Loucy (cell line): Measurements from ENCODE around the gene C1orf232.

ENCODE experiments used
- H2AFZ ChIP-seq: fragments of 200-600 bp; sonication (generic); 2 replicates; pipeline ENCODE4 v1.6.0; 2016; ENCODE audit warnings: antibody characterized with exemption, mild to moderate bottlenecking, low read length, moderate library complexity
- H3F3A ChIP-seq: fragments of 200-600 bp; 2 replicates; pipeline ENCODE4 v1.6.0; 2016; ENCODE audit warnings: antibody characterized with exemption, low read depth, mild to moderate bottlenecking
- H3K27me3 ChIP-seq: fragments of 200-600 bp; sonication (generic); 2 replicates; pipeline ENCODE4 v1.6.1; 2014; ENCODE audit warnings: low read length, mild to moderate bottlenecking; ENCODE audit not compliant: insufficient read depth, poor library complexity, severe bottlenecking
- H3K36me3 ChIP-seq: fragments of 200-600 bp; sonication (generic); 2 replicates; pipeline ENCODE4 v1.6.1; 2016; ENCODE audit warnings: low read length; ENCODE audit not compliant: insufficient read depth
- H3K4me1 ChIP-seq: fragments of 200-600 bp; sonication (generic); 2 replicates; pipeline ENCODE4 v1.5.1; 2014; ENCODE audit warnings: low read length, mild to moderate bottlenecking; ENCODE audit not compliant: insufficient read depth, poor library complexity, severe bottlenecking
- H3K4me2 ChIP-seq: fragments of 200-600 bp; sonication (generic); 2 replicates; pipeline ENCODE4 v1.6.0; 2014; ENCODE audit warnings: antibody characterized with exemption, low read length, low read depth, mild to moderate bottlenecking; ENCODE audit not compliant: poor library complexity, severe bottlenecking
- H3K4me3 ChIP-seq: fragments of 200-600 bp; sonication (generic); 2 replicates; pipeline ENCODE4 v1.5.1; 2014; ENCODE audit warnings: low read length, mild to moderate bottlenecking, mixed read lengths; ENCODE audit not compliant: poor library complexity, severe bottlenecking
- H3K79me2 ChIP-seq: fragments of 200-600 bp; sonication (generic); 2 replicates; pipeline ENCODE4 v1.6.1; 2014; ENCODE audit warnings: low read length; ENCODE audit not compliant: insufficient read depth
- H3K9ac ChIP-seq: fragments of 200-600 bp; sonication (generic); 2 replicates; pipeline ENCODE4 v1.6.0; 2014; ENCODE audit warnings: mild to moderate bottlenecking, low read depth, low read length, moderate library complexity; ENCODE audit not compliant: poor library complexity, severe bottlenecking
- H3K9me2 ChIP-seq: fragments of 200-600 bp; sonication (generic); replicated peaks from 2 replicates; pipeline ENCODE4 v1.6.1; 2016; ENCODE audit warnings: low read depth, low read length, mixed read lengths
- H3K9me3 ChIP-seq: fragments of 200-600 bp; sonication (generic); 2 replicates; pipeline ENCODE4 v1.6.1; 2014; ENCODE audit warnings: mild to moderate bottlenecking, antibody characterized with exemption, low read length, low read depth; ENCODE audit not compliant: insufficient read depth
- H4K20me1 ChIP-seq: fragments of 200-600 bp; sonication (generic); 2 replicates; pipeline ENCODE4 v1.6.0; 2014; ENCODE audit warnings: antibody characterized with exemption, low read length, mild to moderate bottlenecking; ENCODE audit not compliant: insufficient read depth, poor library complexity, severe bottlenecking
- EZH2phosphoT487 ChIP-seq: fragments of 200-600 bp; IDR thresholded peaks from 2 replicates; pipeline ENCODE4 v1.6.1; 2018; ENCODE audit warnings: antibody characterized with exemption, mild to moderate bottlenecking, moderate library complexity, borderline replicate concordance
- TF ChIP-seq, protein P1 (sequence below): fragments of 200-600 bp; sonication (generic); conservative IDR thresholded peaks from 2 replicates; pipeline ENCODE4 v1.5.1; 2014; ENCODE audit warnings: mild to moderate bottlenecking, antibody characterized with exemption, low read length

The C1orf232 gene

DNA sequence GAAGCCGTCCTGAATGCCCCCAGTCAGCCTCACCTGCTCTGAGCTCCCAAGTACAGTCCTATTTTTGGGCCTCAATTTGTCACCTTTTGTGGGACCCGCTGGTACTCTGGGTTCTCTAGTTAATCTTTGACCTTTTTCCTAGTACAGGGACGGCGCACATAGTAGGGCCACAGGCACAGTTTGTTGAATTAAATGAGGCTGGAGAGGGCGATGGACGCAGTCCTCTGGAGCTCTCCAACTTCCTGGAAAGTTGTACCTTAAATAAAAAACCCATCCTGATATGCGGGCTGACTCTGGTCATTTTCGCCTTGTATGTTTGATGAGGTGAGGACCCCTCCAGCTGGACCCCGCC, 5.1 kb downstream of the C1orf232 start:
- H3K36me3 ChIP-seq = no peaks in the 10 kb centered on the region
- H2AFZ ChIP-seq = no peak overlapping the region
- H3K9me2 ChIP-seq = no peaks in the 10 kb centered on the region
- H3K79me2 ChIP-seq = peaks cover 32% of the 10 kb centered on the region
- no peaks in the 10 kb centered on the region for H3K9me3 ChIP-seq
- peak overlapping the region; percentile 49 for H3K4me2 ChIP-seq
- H3K27me3 ChIP-seq = no peaks in the 10 kb centered on the region
- peak overlapping the region; percentile 42 for H3K4me3 ChIP-seq
- no peak overlapping the region for H3K9ac ChIP-seq
- H3K4me1 ChIP-seq = peaks cover 33% of the 10 kb centered on the region
- H4K20me1 ChIP-seq = no peaks in the 10 kb centered on the region
- TF ChIP-seq, protein P1, sequence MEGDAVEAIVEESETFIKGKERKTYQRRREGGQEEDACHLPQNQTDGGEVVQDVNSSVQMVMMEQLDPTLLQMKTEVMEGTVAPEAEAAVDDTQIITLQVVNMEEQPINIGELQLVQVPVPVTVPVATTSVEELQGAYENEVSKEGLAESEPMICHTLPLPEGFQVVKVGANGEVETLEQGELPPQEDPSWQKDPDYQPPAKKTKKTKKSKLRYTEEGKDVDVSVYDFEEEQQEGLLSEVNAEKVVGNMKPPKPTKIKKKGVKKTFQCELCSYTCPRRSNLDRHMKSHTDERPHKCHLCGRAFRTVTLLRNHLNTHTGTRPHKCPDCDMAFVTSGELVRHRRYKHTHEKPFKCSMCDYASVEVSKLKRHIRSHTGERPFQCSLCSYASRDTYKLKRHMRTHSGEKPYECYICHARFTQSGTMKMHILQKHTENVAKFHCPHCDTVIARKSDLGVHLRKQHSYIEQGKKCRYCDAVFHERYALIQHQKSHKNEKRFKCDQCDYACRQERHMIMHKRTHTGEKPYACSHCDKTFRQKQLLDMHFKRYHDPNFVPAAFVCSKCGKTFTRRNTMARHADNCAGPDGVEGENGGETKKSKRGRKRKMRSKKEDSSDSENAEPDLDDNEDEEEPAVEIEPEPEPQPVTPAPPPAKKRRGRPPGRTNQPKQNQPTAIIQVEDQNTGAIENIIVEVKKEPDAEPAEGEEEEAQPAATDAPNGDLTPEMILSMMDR = no peak
- TF ChIP-seq EZH2phosphoT487 = no peak
- no peaks in the 10 kb centered on the region for H3F3A ChIP-seq

DNA sequence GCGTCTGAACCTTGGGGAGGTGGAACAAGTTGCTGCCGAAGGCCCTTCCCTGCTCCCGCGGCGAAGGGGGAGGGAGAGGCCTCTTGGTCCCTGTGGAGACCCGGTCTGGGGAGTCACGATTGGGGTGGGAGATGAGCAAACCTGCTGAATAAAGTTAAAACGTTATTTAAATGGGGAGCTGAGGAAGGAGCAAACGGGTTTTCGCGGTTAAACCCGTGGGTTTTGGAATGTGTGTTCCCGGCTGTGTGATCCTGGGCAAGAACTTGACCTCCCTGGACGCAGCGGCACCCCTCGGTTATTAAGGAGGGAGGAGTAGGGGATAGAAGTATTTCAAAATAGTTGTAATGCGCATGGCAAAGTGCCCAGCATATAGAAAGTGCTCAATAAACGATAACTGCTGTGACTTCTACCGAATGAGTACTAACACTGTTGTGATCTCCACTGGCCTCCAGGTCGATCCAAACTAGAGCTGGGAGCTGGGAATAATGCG, 6.5 kb downstream of the C1orf232 start:
- H3K27me3 ChIP-seq = no peaks in the 10 kb centered on the region
- H2AFZ ChIP-seq = peak overlapping the region; percentile 88; the same call in 1 of the 2 replicates
- H3K9ac ChIP-seq = peak overlapping the region; percentile 90
- peaks cover 32% of the 10 kb centered on the region for H3K79me2 ChIP-seq
- H3K9me3 ChIP-seq = no peaks in the 10 kb centered on the region
- H3K4me3 ChIP-seq = peak overlapping the region; percentile 76
- TF ChIP-seq, protein P1 = no peak
- no peak for TF ChIP-seq EZH2phosphoT487
- H3F3A ChIP-seq = no peaks in the 10 kb centered on the region
- peaks cover 44% of the 10 kb centered on the region for H3K4me1 ChIP-seq
- no peaks in the 10 kb centered on the region for H3K9me2 ChIP-seq
- H4K20me1 ChIP-seq = no peaks in the 10 kb centered on the region
- peak overlapping the region; percentile 98 for H3K4me2 ChIP-seq
- no peaks in the 10 kb centered on the region for H3K36me3 ChIP-seq

DNA sequence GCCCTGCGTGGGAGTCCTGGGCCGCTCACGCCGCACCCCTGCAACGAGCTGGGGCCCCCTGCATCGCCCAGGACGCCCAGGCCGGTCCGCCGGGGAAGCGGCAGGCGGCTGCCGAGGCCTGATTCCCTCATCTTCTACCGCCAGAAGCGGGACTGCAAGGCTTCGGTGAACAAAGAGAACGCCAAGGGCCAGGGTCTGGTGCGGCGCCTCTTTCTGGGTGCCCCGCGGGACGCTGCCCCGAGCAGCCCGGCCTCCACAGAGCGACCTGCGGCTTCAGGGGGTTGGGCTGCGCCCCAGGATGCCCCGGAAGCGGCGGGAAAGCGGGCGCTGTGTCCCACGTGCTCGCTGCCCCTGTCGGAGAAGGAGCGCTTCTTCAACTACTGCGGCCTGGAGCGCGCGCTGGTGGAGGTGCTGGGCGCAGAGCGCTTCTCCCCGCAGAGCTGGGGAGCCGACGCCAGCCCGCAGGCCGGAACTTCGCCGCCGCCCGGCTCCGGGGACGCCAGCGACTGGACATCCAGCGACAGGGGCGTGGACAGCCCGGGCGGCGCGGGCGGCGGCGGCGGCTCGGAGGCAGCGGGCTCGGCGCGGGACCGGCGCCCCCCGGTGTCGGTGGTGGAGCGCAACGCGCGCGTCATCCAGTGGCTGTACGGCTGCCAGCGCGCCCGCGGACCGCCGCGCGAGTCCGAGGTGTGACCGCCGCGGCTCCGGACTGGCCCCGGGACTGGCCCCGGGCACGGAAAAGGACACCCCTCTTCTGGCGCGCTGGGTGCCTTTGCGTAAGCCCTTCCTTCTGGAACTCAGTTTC, 7.1 kb downstream of the C1orf232 start:
- peaks cover 32% of the 10 kb centered on the region for H3K79me2 ChIP-seq
- peak overlapping the region; percentile 90 for H3K9ac ChIP-seq
- no peaks in the 10 kb centered on the region for H3K9me2 ChIP-seq
- H3K4me3 ChIP-seq = peak overlapping the region; percentile 76
- H4K20me1 ChIP-seq = no peaks in the 10 kb centered on the region
- H2AFZ ChIP-seq = peak overlapping the region; percentile 88
- no peaks in the 10 kb centered on the region for H3F3A ChIP-seq
- H3K36me3 ChIP-seq = no peaks in the 10 kb centered on the region
- TF ChIP-seq, protein P1 = peak; percentile 22; the same call in 1 of the 2 replicates
- no peak for TF ChIP-seq EZH2phosphoT487
- H3K27me3 ChIP-seq = no peaks in the 10 kb centered on the region
- peaks cover 46% of the 10 kb centered on the region for H3K4me1 ChIP-seq
- peak overlapping the region; percentile 98 for H3K4me2 ChIP-seq
- H3K9me3 ChIP-seq = no peaks in the 10 kb centered on the region
